ENCODE results near the gene ITGB5.

Gene ITGB5
- total RNA-seq, result 0 to 1.8 reads per million in 2 donors

GRCh38 chr3:124887177-124887931, at the start of gene ITGB5:
Gene ITGB5 (minus strand): TSS chr3:124887365. CDS start chr3:124887000, 365 bp downstream.
- peak in 1 of 5 experiments; percentile 15 for DNase-seq

DNA sequence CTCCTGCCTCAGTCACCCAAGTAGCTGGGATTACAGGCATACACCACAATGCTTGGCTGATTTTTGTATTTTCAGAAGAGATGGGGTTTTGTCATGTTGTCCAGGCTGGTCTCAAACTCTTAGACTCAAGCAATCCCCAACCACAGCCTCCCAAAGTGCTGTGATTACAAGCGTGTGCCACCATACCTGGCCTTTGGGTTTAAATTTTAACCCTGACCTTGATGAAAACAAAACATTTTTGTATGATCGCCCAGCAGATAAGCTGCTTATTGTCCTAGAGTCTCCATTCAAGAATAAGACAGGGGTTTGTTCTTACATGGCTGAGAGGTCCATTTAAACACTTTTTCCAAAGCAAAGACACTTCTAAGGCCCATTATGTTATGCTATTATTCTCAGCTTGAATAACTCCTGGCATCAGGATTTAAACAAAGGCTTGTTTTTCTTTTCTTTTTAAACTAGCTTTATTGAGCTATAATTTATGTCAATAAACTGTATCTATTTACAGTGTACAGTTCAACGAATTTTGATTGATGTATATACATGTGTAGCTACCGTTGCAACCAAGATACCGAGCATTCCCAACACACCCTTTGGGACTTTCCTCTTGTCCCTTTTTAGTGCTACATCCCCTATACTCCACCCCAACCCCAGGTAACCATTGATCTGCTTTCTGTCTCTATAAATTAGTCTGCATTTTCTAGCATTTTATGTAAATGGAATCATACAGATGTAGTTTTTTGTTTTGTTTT, 48.8 kb upstream of the ITGB5 start:
- DNase-seq, result no peak

DNA sequence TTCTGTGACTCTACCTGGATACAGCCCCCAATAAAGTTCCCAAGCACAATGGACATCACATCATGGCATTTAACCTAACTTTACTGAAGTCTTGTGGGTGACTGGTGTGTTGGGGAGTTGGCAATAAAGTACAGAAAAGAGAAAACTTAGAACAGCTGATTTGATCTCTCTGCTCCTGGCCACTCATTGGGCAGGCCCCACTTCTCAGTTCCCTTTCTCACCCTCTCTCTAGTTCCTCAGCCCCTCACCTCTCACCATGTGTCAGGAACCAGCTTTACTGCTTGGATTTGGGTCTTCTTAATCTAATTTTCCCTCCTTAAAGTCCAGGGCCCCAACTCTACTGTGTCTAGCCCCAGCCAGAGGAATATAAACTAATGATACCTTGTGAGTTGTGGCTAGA, 48.1 kb upstream of the ITGB5 start:
- DNase-seq, result no peak

- no peak for DNase-seq
Observed at GRCh38 chr3:124934577-124934976, 47.4 kb upstream of the ITGB5 start, which contains the start of gene MUC13. Gene MUC13 (minus strand): TSS chr3:124934751. CDS start chr3:124934712, 39 bp downstream.

DNA sequence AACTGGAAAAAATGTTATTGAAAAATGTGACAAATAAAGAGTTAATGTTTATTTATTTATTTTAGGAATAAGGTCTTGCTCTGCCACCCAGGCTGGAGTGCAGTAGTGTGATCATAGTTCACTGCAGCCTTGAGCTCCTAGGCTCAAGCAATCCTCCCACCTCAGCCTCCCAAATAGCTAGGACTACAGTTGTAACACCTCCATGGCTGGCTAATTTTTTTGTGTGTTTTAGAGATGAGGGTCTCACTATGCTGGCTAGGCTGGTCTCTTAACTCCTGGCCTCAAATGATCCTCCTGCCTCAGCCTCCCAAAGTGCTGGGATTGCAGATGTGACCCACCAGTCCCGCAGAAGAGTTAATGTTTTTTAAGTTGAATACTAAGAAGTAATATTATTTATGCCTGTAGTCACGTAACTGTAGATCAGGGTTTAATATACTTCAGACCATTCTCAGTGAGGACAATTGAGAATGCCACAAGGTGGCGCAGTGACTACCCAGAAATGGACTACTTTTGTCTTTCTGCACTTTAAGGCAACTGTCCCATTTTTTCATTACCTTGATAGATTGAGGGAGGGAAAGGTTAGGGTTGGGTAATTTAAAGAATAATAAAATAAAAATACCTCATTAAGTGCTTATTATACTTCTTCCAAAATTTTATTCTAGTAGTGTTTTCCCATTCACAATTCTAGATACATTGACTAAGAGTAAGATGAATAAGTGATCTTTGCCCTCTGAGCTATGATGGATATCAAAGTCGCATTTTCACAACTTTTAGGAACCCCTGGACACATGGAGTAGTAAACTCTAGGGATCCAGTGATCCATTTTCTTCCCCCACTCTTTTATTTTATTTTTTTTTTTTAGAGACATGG, 41.4 kb upstream of the ITGB5 start:
- peak; percentile 6 to 63 (median 30) for DNase-seq

DNA sequence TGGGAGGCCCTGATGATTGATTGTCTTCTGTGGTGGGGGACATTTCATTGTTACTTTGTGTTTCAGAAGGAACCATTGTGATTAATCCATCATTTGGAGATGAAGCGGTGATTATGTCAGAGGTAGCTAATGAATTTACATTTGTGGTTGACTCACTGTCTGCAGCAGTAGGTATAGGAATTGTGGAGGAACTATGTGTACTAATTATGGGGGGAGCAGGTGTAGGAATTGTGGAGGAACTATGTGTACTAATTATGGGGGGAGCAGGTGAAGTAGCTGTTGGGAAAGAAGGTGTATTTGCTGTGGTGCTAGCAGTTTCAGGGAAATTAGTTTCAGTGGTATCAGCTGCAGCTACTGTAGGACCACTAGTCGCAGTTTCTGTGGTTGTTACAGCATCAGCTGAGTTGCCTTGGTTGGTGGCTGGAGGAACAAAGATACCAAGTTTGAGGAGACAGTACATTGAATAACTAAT, 40.4 kb upstream of the ITGB5 start:
- peak in 1 of 5 experiments; percentile 11 for DNase-seq

DNA sequence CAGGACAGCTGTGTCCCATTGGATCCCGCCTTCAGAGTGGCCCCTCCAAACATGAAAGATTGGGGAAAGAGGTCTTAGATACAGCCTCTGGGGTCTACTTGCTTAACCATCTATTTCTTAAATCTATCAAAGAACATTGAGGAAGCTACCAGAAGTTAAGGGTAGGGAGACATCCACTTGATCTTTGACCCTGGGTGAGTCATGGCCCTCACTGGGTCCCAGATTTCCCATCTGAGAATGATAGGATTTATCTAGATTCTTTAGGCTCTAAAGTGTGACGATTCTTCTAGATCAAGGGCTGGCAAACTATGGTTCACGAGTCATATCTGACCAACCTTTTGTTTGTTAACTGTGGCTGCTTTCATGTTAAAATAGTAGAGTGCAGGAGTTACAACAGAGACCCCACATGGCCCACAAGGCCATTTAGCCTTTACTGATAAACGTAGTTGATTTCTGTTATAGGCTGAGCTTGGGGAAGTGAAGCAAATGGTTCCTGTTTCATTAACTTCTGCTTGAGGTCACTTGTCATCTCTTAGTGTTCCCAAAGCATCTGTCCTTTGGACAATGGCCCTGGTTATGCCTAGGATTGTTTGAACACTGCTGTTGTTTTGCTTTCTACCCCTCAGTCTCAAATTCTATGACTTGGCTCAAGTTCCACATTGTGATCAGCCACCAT, 39.4 kb upstream of the ITGB5 start:
- DNase-seq, result no peak

- no peak for DNase-seq
Observed at GRCh38 chr3:124924741-124925140, 37.6 kb upstream of the ITGB5 start.

DNA sequence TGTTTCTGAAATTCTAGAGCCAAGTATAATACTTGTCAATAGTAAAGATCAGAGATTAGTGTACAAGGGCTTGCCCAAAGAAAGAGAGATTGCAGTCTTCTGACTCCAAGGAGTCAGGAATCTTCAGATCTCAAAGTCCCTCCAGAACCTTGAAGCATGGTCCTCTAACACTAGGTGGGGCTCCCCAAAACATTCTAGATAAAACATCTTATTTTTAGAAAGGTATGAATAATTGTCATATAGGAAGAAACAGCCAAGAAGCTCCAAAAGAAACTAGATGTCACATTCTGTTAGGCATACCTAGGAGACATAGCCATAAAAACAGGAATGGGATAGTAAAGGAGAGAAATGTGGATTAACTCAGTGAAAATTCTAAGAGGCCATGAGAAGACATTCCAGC, 36.7 kb upstream of the ITGB5 start:
- DNase-seq, result no peak

DNA sequence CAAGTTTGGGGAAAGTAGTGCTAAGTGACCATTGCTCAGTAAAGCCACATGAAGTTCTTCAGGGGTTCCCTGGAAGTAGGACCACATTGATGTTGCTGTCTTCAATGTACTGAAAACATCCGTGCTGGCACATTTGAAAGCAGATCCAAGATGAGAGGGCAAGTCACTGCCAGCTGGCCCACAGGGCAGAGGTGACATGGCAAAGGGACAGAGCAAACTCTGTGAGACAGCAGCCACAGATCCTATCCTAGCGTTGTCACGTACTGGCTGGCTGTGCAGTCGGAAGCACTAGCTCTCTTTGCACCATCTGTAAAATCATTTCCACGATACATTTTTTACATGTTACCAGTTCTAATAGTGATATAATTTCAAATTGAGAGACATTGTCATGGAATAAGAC, 33.6 kb upstream of the ITGB5 start:
- DNase-seq, result no peak

DNA sequence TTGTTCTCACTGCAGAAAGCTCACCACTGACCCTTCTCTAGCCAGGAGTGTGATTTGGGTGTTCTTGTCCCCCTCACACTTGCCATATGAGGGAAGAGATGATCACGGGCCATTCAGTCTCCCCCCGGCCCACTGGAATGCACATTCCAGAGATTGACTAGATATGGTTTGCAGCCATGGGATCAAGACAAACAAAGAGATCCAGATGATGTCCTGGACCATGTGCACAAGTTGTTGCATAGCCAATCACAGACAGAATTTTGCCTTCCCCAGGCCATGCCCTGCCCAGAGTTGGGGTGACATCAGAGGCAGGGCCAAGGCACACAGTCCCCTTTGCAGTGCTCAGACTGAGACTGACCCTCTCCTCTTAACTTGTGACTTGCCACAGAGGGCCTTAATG, 32.6 kb upstream of the ITGB5 start:
- DNase-seq, result no peak

DNA sequence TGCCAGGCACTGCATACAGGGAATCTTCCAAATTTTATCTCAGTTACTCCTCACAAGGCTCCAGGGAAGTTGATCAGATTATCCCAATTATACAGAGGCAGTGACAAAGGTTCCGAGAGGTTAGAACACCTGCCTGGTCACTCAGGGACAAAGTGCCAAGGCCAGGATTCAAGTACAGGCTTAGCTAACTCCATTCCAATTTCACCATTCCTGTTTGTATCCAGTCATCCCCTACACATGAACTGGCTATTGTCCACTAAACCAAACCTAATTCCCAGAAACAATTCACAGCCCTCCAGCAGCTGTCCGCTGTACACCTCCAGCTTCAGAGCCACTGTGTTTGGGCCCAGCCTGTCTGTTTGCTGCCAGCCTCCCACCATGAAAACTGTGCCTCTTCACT, 31.4 kb upstream of the ITGB5 start:
- no peak for DNase-seq

DNA sequence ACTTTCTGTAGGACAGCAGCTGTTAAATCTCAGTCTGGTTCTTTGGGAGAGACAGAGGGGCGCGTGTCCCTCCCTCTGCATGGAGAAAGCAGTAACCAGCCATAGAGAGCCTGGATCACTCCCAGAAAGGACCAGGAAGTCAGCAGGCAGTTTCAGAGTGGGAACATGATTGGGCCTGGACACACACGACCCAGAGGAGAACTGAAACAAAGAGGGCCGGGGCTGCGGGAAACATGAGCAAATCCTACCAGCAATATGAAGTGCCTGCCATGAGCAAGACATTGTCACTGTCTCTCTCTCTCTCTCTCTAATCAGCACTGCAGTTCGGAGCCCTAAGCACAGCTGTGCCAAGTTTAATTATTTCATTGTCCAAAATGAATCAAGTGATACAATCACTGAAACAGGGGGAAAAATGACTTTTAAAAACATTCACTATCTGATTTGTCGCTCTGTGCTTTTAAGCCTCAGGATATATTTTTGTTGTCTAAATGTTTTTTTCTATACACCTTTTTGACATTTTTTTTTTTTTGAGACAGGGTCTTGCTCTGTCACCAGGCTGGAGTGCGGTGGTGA, 29.8 kb upstream of the ITGB5 start:
- DNase-seq, result no peak

DNA sequence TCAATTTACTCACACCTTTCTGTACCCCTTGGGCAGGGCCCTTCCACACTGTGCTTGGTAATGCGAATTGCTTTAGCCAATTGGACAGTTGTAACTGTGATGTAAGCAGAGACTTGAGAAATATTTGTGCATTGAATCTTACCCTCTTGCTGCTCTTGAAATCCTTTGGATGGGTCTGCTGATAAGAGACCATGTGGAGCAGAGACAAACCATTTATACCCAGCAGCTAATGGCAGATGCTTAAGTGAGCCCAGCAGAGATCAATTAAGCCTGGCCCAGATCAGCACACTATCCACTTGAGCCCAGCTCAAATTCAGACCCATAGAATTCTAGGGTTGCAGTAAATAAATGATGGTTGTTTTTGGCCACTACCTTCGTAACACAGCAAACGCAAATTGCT, 28.1 kb upstream of the ITGB5 start:
- no peak for DNase-seq

GRCh38 chr3:124907957-124908356, 20.8 kb upstream of the ITGB5 start:
- DNase-seq, result no peak

DNA sequence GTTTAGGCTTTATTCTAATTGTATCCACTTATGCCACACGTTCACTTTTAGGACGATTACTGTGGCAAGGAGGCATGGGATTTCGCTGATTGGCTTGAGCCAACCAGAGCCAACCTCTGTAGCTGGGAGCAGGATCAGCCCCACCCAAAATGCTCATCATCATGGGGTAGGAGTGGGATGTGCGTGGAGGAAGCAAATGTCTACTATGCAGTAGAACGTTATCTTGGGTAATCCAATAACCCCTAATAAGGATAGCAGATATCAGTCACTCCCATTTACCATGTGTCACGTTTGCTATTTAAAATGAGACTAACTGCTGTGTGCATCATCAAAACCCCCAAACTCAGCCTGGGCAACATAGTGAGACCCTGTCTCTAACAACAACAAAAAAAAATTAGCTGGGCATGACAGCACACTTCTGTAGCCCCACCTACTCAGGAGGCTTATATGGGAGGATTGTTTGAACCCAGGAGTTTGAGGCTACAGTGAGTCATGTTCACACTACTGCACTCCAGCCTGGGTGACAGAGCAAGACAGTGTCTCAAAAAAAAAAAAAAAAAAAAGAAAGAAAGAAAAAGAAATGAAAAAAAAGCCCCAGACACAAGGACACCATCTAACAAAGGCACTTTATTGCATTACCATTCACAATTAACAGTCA, 17.8 kb upstream of the ITGB5 start:
- DNase-seq, result no peak

DNA sequence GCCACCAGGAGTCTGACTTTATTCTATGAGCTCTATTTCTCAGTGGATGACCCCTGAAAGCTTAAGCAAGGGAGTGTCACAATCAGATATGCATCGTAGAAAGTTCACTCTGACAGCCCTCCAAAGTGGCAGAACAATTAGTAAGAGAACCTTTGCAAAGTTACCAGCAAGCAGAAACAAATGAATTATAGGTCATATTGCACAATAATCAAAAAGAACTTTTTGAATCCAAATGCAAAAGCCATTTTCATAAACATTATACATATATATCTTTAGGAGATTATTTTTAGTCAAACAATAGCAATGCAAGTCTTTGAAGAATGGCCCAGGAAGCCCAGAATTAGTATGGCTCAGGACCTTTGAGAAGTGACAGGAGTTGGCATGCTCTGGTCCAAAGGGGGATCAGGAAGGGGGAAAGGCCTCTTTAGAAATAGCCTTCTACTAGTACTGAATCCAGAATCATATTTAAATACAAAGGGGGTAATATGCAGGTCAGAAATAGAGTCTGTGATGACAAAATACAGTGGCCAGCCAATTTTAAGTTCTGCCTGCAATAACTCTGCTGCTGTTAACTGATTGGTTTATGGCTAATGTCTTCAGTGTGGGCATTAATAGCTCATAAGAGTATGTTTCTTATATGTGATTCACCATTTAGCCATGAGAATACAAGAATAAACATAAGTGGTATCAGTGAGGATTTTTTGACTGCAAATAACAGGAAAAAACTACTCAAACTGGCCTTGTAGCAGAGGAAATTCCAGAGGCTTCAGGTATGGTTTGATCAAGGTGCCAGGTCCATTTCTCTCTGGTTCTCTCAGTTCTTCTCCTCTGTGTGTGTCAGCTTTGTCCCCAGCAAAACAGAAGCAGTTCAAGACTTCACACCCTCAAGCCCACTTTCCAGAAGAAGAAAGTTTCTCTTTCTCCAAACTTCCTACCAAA, 17.0 kb upstream of the ITGB5 start:
- DNase-seq, result no peak

DNA sequence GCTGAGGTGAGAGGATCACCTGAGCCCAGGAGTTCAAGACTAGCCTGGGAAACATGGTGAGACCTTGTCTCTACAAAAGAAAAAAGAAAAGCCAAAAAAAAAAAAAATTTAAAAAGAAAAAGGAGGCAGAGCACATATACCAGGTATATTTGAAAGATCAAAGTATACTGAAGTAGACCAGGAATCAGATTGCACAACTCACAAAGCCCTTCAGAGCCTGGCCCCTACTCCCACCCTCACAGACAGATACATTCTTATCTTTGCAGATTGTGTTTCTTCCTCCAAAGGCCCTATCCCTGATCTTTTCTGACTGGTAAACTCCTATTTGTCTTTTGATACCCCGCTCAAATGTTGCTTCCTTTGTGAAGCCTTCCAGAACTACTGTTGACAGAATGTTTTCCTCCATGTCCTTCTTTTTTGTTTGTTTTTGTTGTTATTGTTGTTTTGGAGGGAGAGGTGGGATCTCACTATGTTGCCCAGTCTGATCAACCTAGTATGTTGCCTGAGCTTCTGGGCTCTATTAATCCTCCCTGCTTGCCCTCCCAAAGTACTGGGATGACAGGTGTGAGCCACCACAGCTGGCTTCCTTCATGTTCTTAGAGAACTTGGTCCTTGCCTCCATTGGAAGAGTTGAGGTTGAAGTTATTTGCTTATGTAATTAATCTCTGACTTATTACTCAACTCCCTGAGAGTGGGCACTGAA, 9.8 kb upstream of the ITGB5 start:
- no peak for DNase-seq

GRCh38 chr3:124895756-124896155, 8.6 kb upstream of the ITGB5 start:
- DNase-seq, result no peak

GRCh38 chr3:124893526-124893925, 6.4 kb upstream of the ITGB5 start:
- DNase-seq, result no peak

Measured in T-helper 2 cell (primary cell).